Loucy (cell line): ENCODE results near the gene ROR1.

Experiments used
- H2AFZ ChIP-seq: fragments of 200-600 bp; sonication (generic); 2 replicates; pipeline ENCODE4 v1.6.0; 2016; ENCODE audit warnings: antibody characterized with exemption, mild to moderate bottlenecking, low read length, moderate library complexity
- H3F3A ChIP-seq: fragments of 200-600 bp; 2 replicates; pipeline ENCODE4 v1.6.0; 2016; ENCODE audit warnings: antibody characterized with exemption, low read depth, mild to moderate bottlenecking
- H3K27me3 ChIP-seq: fragments of 200-600 bp; sonication (generic); 2 replicates; pipeline ENCODE4 v1.6.1; 2014; ENCODE audit warnings: low read length, mild to moderate bottlenecking; ENCODE audit not compliant: insufficient read depth, poor library complexity, severe bottlenecking
- H3K36me3 ChIP-seq: fragments of 200-600 bp; sonication (generic); 2 replicates; pipeline ENCODE4 v1.6.1; 2016; ENCODE audit warnings: low read length; ENCODE audit not compliant: insufficient read depth
- H3K4me1 ChIP-seq: fragments of 200-600 bp; sonication (generic); 2 replicates; pipeline ENCODE4 v1.5.1; 2014; ENCODE audit warnings: low read length, mild to moderate bottlenecking; ENCODE audit not compliant: insufficient read depth, poor library complexity, severe bottlenecking
- H3K4me2 ChIP-seq: fragments of 200-600 bp; sonication (generic); 2 replicates; pipeline ENCODE4 v1.6.0; 2014; ENCODE audit warnings: antibody characterized with exemption, low read length, low read depth, mild to moderate bottlenecking; ENCODE audit not compliant: poor library complexity, severe bottlenecking
- H3K4me3 ChIP-seq: fragments of 200-600 bp; sonication (generic); 2 replicates; pipeline ENCODE4 v1.5.1; 2014; ENCODE audit warnings: low read length, mild to moderate bottlenecking, mixed read lengths; ENCODE audit not compliant: poor library complexity, severe bottlenecking
- H3K79me2 ChIP-seq: fragments of 200-600 bp; sonication (generic); 2 replicates; pipeline ENCODE4 v1.6.1; 2014; ENCODE audit warnings: low read length; ENCODE audit not compliant: insufficient read depth
- H3K9ac ChIP-seq: fragments of 200-600 bp; sonication (generic); 2 replicates; pipeline ENCODE4 v1.6.0; 2014; ENCODE audit warnings: mild to moderate bottlenecking, low read depth, low read length, moderate library complexity; ENCODE audit not compliant: poor library complexity, severe bottlenecking
- H3K9me2 ChIP-seq: fragments of 200-600 bp; sonication (generic); replicated peaks from 2 replicates; pipeline ENCODE4 v1.6.1; 2016; ENCODE audit warnings: low read depth, low read length, mixed read lengths
- H3K9me3 ChIP-seq: fragments of 200-600 bp; sonication (generic); 2 replicates; pipeline ENCODE4 v1.6.1; 2014; ENCODE audit warnings: mild to moderate bottlenecking, antibody characterized with exemption, low read length, low read depth; ENCODE audit not compliant: insufficient read depth
- H4K20me1 ChIP-seq: fragments of 200-600 bp; sonication (generic); 2 replicates; pipeline ENCODE4 v1.6.0; 2014; ENCODE audit warnings: antibody characterized with exemption, low read length, mild to moderate bottlenecking; ENCODE audit not compliant: insufficient read depth, poor library complexity, severe bottlenecking
- CTCF ChIP-seq: fragments of 200-600 bp; sonication (generic); conservative IDR thresholded peaks from 2 replicates; pipeline ENCODE4 v1.5.1; 2014; ENCODE audit warnings: mild to moderate bottlenecking, antibody characterized with exemption, low read length
- EZH2phosphoT487 ChIP-seq: fragments of 200-600 bp; IDR thresholded peaks from 2 replicates; pipeline ENCODE4 v1.6.1; 2018; ENCODE audit warnings: antibody characterized with exemption, mild to moderate bottlenecking, moderate library complexity, borderline replicate concordance

Gene ROR1

DNA sequence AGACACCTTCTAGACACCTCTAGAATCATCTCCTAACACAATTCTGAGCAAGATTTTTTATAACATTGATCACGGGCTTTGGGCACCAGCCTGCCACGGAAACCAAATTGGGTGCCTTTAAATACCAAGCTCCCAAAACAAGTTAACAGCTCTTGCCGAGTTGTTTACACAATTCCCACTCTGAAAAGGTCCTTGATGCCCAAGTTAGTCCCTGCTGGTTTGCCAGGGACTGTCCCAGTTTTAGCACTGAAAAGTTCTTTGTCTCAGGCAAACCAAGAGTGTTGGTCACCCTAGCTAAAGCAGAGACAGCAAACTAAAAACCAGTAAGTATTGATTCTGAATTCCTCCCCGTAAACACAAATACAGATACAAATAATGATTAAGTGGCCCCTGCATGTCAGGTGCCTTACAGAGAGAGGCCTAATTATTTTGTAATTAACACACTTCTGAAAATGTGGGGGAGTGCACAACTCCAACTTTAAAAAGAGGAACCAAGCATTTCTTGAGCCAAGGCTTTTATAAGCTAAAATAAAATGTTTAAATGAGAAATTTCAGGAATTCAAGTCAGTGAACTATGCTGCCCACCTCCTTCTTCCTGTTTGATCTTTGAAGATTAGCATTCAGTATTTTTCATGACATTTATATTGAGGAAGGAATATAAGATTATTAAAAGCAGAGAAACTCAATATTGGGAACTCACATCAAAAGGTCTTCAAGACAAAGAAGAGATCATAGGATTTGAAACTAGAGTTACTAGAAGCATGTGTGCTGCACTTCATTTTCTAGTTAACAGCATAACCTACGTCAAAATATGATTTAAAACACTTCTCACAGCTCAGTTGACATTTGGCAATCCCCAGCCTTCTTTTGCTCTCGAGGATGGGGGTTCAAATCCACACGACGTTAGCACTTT lies 420.6 kb downstream of the ROR1 start:
- Histone ChIP-seq H4K20me1 (no peaks in the 10 kb centered on the region), H3F3A (no peaks in the 10 kb centered on the region), H3K4me1 (no peaks in the 10 kb centered on the region), H3K4me3 (no peak overlapping the region), H2AFZ (no peak overlapping the region), H3K4me2 (no peak overlapping the region), H3K9me2 (no peaks in the 10 kb centered on the region), H3K79me2 (no peaks in the 10 kb centered on the region), H3K36me3 (no peaks in the 10 kb centered on the region), H3K27me3 (no peaks in the 10 kb centered on the region), H3K9ac (no peak overlapping the region), H3K9me3 (no peaks in the 10 kb centered on the region)
- TF ChIP-seq CTCF (no peak), EZH2phosphoT487 (no peak)

- Histone ChIP-seq H3K27me3 (no peaks in the 10 kb centered on the region), H3K4me2 (no peak overlapping the region), H3F3A (no peaks in the 10 kb centered on the region), H4K20me1 (no peaks in the 10 kb centered on the region), H3K9me2 (no peaks in the 10 kb centered on the region), H3K9ac (no peak overlapping the region), H3K4me3 (no peak overlapping the region), H2AFZ (no peak overlapping the region), H3K4me1 (no peaks in the 10 kb centered on the region), H3K9me3 (no peaks in the 10 kb centered on the region), H3K36me3 (no peaks in the 10 kb centered on the region), H3K79me2 (no peaks in the 10 kb centered on the region)
- no peak for TF ChIP-seq EZH2phosphoT487
- TF ChIP-seq CTCF = no peak
Observed at GRCh38 chr1:64195081-64195395, 421.2 kb downstream of the ROR1 start.

GRCh38 chr1:64196074-64196870 lies 422.5 kb downstream of the ROR1 start:
- Histone ChIP-seq H3K4me2 (no peak overlapping the region), H3K27me3 (no peaks in the 10 kb centered on the region), H3K4me3 (no peak overlapping the region), H3K9me3 (no peaks in the 10 kb centered on the region), H3K36me3 (no peaks in the 10 kb centered on the region), H2AFZ (no peak overlapping the region), H3K4me1 (no peaks in the 10 kb centered on the region), H3K9me2 (no peaks in the 10 kb centered on the region), H3F3A (no peaks in the 10 kb centered on the region), H3K9ac (no peak overlapping the region), H3K79me2 (no peaks in the 10 kb centered on the region), H4K20me1 (no peaks in the 10 kb centered on the region)
- TF ChIP-seq CTCF (no peak), EZH2phosphoT487 (no peak)
